NB4 (cell line): ENCODE results near the gene MEIOB.

ENCODE experiments used
- DNase-seq: peaks from one replicate; pipeline ENCODE4 v3.0.0; 2010; ENCODE audit warnings: low read depth
- H3K4me3 ChIP-seq: one replicate; pipeline ENCODE4 v1.5.1; 2011; ENCODE audit warnings: mild to moderate bottlenecking, low read depth, low read length, moderate library complexity
- MYC ChIP-seq: IDR thresholded peaks from 2 replicates; pipeline ENCODE4 v1.6.1; 2011; ENCODE audit warnings: low read depth, low read length
- POLR2A ChIP-seq: IDR thresholded peaks from 2 replicates; pipeline ENCODE4 v1.6.1; 2011; ENCODE audit warnings: mild to moderate bottlenecking; ENCODE audit not compliant: insufficient read length; ENCODE audit errors: extremely low read depth
- TF ChIP-seq, protein P1 (sequence below): IDR thresholded peaks from 2 replicates; pipeline ENCODE4 v1.6.1; 2011; ENCODE audit warnings: low read depth, low read length
- TF ChIP-seq, protein P2 (sequence below): IDR thresholded peaks from one replicate; pipeline ENCODE4 v1.5.1; 2012; ENCODE audit warnings: low read depth, low read length

The MEIOB gene

DNA sequence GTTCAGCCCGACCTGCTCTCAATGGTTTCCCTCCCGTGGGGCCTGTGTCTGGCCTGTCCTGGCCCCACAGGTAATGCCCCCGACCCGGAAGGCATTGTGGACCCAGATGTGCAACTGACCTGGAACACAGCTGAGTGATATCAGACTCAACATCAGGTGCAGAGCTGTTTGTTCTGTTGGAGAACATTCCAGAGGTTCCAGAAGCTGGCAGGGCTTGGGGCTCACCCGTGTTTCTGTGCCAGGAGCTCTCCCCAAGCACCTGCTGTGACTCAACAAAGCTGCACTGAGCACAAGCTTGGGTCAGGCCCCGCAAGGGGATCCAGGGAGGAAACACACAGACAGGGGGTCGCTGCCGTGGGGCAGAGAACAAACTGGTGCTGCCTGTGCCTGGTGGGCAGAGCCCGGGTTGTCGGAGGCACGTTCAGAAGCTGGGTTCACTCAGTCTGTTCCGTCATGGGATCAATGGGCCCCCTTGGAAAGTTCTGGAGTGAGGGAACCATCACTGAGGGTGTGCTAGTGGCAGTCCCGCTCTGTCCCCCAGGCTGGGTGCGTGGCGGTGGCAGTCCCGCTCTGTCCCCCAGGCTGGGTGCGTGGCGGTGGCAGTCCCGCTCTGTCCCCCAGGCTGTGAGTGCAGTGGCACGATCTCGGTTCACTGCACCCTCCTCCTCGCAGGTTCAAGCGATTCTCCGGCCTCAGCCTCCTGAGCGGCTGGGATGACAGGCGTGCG, 24.1 kb upstream of the MEIOB start:
- TF ChIP-seq, protein P1, sequence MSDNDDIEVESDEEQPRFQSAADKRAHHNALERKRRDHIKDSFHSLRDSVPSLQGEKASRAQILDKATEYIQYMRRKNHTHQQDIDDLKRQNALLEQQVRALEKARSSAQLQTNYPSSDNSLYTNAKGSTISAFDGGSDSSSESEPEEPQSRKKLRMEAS = no peak
- TF ChIP-seq MYC = no peak
- TF ChIP-seq, protein P2, sequence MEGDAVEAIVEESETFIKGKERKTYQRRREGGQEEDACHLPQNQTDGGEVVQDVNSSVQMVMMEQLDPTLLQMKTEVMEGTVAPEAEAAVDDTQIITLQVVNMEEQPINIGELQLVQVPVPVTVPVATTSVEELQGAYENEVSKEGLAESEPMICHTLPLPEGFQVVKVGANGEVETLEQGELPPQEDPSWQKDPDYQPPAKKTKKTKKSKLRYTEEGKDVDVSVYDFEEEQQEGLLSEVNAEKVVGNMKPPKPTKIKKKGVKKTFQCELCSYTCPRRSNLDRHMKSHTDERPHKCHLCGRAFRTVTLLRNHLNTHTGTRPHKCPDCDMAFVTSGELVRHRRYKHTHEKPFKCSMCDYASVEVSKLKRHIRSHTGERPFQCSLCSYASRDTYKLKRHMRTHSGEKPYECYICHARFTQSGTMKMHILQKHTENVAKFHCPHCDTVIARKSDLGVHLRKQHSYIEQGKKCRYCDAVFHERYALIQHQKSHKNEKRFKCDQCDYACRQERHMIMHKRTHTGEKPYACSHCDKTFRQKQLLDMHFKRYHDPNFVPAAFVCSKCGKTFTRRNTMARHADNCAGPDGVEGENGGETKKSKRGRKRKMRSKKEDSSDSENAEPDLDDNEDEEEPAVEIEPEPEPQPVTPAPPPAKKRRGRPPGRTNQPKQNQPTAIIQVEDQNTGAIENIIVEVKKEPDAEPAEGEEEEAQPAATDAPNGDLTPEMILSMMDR = no peak
- no peak for TF ChIP-seq POLR2A
- DNase-seq = no peak
- H3K4me3 ChIP-seq = no peak overlapping the region

DNA sequence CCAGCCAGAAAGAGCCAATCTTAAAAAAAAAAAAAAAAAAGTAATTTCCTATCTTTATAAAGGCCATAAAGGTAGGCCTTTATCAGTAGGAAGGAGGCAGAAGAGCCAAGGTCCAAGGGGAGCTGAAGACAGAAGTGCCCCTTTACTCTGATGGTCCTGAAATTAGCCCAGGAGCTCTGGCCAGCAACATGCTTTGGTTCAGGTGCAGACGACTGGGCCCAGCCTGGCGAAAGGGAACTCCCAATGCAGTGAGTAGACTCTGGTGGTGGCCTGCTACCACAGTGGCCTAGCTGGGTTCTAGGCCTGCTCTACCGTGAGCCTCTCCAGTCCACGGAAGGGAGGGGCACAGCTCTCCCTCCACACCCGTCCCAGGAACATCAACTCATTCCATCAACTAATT, 23.1 kb upstream of the MEIOB start:
- TF ChIP-seq, protein P2 = no peak
- TF ChIP-seq, protein P1 = no peak
- TF ChIP-seq MYC (no peak), POLR2A (no peak)
- DNase-seq = no peak
- H3K4me3 ChIP-seq = no peak overlapping the region

DNA sequence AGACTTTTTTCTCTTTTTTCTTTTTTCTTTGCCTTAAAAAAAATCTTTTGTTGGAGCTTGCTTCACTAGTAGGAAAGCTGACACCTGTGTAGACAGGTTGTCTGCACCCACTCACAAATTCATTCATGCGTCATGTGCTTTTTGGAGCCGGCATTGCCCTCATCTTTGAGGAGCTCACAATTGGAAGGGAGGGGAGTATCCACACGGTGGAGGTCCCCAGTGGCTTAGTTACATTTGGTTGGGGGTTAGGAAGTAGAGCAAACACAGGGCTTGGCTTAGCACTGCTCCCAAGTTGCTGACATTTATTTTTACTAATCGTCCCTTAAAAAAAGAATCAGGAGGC, 18.7 kb upstream of the MEIOB start:
- TF ChIP-seq, protein P2 = no peak
- TF ChIP-seq MYC = no peak
- TF ChIP-seq POLR2A = no peak
- TF ChIP-seq, protein P1 = no peak
- no peak overlapping the region for H3K4me3 ChIP-seq
- no peak for DNase-seq

DNA sequence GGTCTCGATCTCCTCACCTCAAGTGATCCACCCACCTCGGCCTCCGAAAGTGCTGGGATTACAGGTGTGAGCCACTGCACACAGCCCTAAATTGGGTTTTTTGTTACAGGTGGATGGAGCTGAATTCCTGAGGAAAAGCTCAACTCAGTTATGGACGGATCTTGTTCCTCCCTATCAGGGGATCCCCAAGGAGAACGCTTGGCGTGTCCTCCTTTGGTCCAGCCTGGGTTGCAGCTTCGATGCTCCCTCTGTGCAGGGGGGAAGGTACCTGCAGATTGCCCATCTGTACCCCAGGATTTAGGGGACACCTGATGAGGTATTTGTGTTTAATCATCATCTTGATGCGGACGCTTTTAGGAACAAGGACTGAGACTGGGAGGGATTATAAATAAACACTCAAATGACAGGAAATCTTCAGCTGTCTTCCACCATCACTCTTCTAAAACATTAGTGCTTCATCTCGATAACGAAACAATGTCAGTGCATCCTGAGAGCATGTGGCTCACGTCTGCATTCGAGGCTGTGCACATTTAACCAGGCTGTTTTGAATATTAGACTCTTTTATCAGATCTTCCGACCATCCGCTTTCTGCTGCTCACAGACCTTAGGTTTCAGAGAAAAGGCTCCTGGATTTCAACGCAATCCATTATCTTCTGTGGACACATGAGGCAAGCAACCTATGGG, 18.2 kb upstream of the MEIOB start:
- H3K4me3 ChIP-seq = no peak overlapping the region
- TF ChIP-seq, protein P1 = no peak
- TF ChIP-seq, protein P2 = no peak
- TF ChIP-seq MYC = no peak
- TF ChIP-seq POLR2A = no peak
- DNase-seq = no peak

DNA sequence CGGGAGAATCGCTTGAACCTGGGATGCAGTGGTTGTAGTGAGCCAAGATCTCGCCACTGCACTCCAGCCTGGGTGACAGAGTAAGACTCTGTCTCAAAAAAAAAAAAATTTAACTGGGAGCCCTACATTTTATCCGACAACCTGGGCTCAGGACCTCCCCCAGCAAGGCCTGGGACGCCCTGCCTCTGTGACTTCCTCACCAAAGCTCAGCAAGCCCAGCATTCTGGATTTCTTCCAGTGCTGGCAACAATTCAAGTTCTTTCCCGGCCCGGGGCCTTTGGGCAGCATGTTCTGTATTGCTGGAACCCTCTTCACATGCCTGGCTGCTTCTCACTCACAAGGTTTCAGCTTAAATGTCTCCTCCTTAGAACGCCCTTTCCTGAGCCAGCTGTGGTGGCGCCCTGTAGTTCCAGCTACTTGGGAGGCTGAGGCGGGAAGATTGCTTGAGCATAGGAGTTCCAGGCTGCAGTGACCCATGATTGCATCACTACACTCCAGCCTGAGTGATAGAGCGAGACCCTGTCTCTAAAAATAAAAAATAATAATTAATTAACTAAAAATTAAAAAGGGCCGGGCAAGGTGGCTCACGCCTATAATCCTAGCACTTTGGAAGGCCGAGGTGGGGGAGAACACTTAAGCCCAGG, 15.9 kb upstream of the MEIOB start:
- no peak for DNase-seq

DNA sequence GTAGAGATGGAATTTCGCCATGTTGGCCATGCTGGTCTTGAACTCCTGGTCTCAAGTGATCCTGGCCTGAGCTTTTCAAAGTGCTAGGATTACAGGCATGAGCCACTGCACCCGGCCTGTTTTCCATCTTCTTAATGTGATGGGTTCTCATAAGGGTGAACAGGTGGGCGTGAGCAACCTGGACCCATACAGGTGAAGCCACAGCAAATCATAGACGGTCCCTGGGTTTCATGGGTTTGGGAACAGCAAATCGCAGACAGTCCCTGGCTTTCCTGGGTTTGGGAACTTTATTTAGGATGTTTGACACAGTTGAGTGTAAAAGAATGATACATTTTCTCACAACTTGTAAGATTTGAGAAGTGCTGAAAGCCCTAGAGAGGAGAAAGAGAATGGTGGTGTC, 12.9 kb upstream of the MEIOB start:
- no peak for DNase-seq
- no peak for TF ChIP-seq POLR2A
- TF ChIP-seq MYC = no peak
- TF ChIP-seq, protein P2 = no peak
- TF ChIP-seq, protein P1 = no peak
- H3K4me3 ChIP-seq = no peak overlapping the region

More for the DNA sequence above, 15.9 kb upstream of the MEIOB start:
- H3K4me3 ChIP-seq = no peak overlapping the region
- TF ChIP-seq POLR2A = no peak
